GM23248 (cell line): ENCODE data around the gene DNAI7.

Experiments
- EZH2 ChIP-seq: fragments of 200-600 bp; sonication (generic); IDR thresholded peaks from 2 replicates; pipeline ENCODE4 v1.6.1; 2018; ENCODE audit warnings: antibody characterized with exemption, mild to moderate bottlenecking; ENCODE audit not compliant: insufficient read depth, poor library complexity, severe bottlenecking
- EZH2phosphoT487 ChIP-seq: fragments of 200-600 bp; sonication (generic); IDR thresholded peaks from 2 replicates; pipeline ENCODE4 v1.6.1; 2018; ENCODE audit warnings: antibody characterized with exemption, moderate library complexity, mild to moderate bottlenecking, low read depth; ENCODE audit not compliant: insufficient read depth

DNA sequence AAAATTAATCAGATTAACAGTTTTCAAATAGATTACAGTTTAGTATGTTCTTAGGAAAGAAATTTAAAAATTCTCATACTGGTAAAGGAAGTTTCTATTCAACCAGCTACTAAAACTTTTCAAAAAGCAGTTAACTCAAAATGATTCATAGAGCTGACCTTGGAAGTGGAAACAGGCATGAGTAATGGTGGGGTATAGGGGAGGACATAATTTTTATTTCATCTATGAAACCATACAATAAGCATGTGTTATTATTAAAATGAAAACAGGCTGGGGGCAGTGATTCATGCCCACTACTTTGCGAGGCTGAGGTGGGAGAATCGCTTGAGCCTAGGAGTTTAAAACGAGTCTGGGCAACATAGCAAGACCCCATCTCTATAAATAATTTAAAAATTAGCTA is 73.0 kb downstream of the DNAI7 start:
- TF ChIP-seq EZH2 (no peak), EZH2phosphoT487 (no peak)
